Muscle of leg (tissue), 11 donors: ENCODE measurements around the gene CTR9. TPM values are rescaled to one million over a fixed set of nuclear protein-coding genes. Genes with fewer than 3 reads are reported as not detected.

Experiments used
- DNase-seq: peaks from one replicate; pipeline ENCODE4 v3.0.0; 2013
- H3K27ac ChIP-seq: one replicate; pipeline ENCODE4 v1.5.1; 2013; ENCODE audit warnings: mild to moderate bottlenecking, low read length, control low read depth
- H3K27me3 ChIP-seq: one replicate; pipeline ENCODE4 v1.6.1; 2013; ENCODE audit warnings: low read length; ENCODE audit not compliant: control insufficient read depth, insufficient read depth
- H3K36me3 ChIP-seq: one replicate; pipeline ENCODE4 v1.6.1; 2013; ENCODE audit warnings: low read length; ENCODE audit not compliant: control insufficient read depth, insufficient read depth
- H3K4me1 ChIP-seq: one replicate; pipeline ENCODE4 v1.6.1; 2013; ENCODE audit warnings: low read length; ENCODE audit not compliant: control insufficient read depth, insufficient read depth
- H3K4me3 ChIP-seq: one replicate; pipeline ENCODE4 v1.5.1; 2013; ENCODE audit warnings: low read length, control low read depth
- H3K9me3 ChIP-seq: replicated peaks from 2 replicates; pipeline ENCODE4 v1.6.1; 2013; ENCODE audit warnings: low read depth, low read length; ENCODE audit not compliant: control insufficient read depth
- WGBS: methylation state at CpG from one replicate; pipeline ENCODE4 v1.1.5; 2013; ENCODE audit warnings: missing lambda C conversion rate; ENCODE audit not compliant: insufficient coverage; 5-methylcytosine and 5-hydroxymethylcytosine counted together
- polyA plus RNA-seq, 8 donors: library from polyadenylated mRNA; unstranded; fragments of 120-200 nt; gene quantifications; one replicate each; pipeline versions ENCODE4 v1.2.1 to v1.2.3, GENCODE V29; 2013; ENCODE audit warnings: inconsistent platforms in 1 of 8, low replicate concordance in 1 of 8; ENCODE audit not compliant: insufficient read length in 8 of 8, insufficient read depth in 1 of 8
- total RNA-seq: library from RNA; stranded (reverse); fragments of 120-200 nt; gene quantifications from one replicate; pipeline ENCODE4 v1.2.4, GENCODE V29; 2013

The CTR9 gene
- total and polyA plus RNA-seq, 9 donors: 16.4 to 35.8 (median 29.4) TPM

DNA sequence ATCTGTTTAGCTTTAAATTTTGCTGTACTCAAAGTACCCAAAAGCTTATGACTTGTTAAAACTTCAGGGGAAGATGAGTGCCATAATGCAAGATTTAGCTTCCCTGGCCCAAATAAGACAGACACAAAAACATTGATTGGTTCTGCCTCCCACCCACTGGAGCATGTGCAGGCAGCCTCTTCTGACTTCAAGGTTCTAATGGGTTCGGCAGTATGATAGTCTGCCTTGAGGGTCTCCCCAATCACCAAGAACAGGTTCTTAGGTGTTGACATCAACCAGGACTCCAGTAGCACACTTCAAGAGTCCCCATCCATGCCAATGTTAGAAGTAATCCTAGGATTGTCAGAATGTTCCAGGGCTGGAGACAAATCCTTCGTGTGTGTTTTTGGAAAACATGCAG is 45.1 kb downstream of the CTR9 start:
- DNase-seq: no peak
- Histone ChIP-seq H3K27me3 (peaks cover 3% of the 10 kb centered on the region), H3K9me3 (no peaks in the 10 kb centered on the region), H3K4me3 (no peak overlapping the region), H3K36me3 (peaks cover 43% of the 10 kb centered on the region), H3K27ac (no peak overlapping the region), H3K4me1 (peaks cover 5% of the 10 kb centered on the region)
- 52% methylated on average over 2 of the region's 2 CpGs for WGBS

DNA sequence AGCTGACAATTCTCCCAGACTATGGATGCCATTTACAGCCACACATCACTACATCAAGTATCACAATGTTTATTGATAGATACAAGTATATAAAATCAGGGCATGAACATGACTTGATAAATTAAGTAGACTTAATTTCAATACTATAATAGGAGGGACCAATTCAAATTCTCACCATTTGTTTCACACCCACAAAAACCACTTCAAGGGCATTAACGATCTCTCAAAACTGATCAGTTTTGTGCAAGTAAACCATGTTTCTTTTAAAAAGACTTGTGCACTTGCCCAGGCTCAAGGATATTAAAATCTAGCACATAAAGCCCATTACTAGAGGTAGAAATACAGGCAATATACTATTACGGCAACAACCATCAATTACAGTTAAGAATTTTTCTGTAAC is 46.0 kb downstream of the CTR9 start:
- no peak for DNase-seq
- Histone ChIP-seq H3K36me3 (peaks cover 48% of the 10 kb centered on the region), H3K4me3 (no peak overlapping the region), H3K27me3 (peaks cover 2% of the 10 kb centered on the region), H3K4me1 (peaks cover 5% of the 10 kb centered on the region), H3K27ac (no peak overlapping the region), H3K9me3 (no peaks in the 10 kb centered on the region)
- no CpG with 5 or more reads among the region's 2 CpGs for WGBS

DNA sequence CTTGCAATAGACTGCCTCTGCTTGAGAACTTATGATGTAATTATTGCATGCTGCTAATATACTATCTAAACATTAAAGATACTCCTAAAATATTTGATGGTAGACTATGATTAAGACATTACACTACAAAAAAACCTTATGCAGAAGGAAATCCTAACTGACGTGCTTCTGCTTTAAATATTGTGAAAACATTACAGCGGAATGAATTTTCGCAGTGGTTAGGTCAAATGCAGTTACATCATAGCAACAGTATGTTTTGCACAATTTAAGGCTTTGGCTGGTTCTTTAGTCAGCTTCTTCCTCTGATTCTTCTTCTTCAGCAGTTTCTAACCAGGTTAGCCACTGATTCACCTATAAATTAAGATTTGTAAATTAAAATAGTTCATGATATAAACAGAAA is 46.5 kb downstream of the CTR9 start:
- peaks cover 4% of the 10 kb centered on the region for H3K4me1 ChIP-seq
- no peak overlapping the region for H3K4me3 ChIP-seq
- peaks cover 54% of the 10 kb centered on the region for H3K36me3 ChIP-seq
- H3K27ac ChIP-seq: no peak overlapping the region
- H3K9me3 ChIP-seq: no peaks in the 10 kb centered on the region
- H3K27me3 ChIP-seq: no peaks in the 10 kb centered on the region
- no peak for DNase-seq
- WGBS: no CpG with 5 or more reads among the region's 3 CpGs

DNA sequence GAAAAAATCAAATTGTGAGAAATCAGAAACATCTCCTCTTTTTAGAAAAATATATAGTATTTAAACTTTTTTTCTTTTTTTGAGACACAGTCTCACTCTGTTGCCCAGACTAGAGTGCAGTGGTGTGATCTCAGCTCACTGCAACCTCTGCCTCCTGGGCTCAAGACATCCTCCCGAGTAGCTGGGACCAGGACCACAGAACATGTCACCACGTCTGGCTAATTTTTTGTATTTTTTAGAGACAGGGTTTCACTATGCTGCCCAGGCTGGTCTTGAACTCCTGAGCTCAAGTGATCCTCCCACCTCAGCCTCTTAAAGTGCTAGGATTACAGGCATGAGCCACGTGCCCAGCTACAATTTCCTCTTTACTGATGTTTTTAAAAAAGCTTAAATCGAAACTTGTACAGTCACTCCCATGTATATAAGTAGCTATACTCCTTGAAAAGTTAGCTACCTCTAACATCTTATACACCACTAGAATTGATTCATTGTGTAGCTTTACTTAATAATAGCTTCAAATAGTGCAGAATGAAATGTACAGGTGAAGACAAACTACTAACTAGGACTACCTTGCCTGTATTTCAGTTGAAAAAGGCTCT is 47.4 kb downstream of the CTR9 start:
- 86% methylated on average over 2 of the region's 4 CpGs for WGBS
- peaks cover 63% of the 10 kb centered on the region for H3K36me3 ChIP-seq
- no peaks in the 10 kb centered on the region for H3K4me1 ChIP-seq
- H3K27me3 ChIP-seq: no peaks in the 10 kb centered on the region
- H3K27ac ChIP-seq: no peak overlapping the region
- H3K4me3 ChIP-seq: no peak overlapping the region
- H3K9me3 ChIP-seq: no peaks in the 10 kb centered on the region
- DNase-seq: no peak

DNA sequence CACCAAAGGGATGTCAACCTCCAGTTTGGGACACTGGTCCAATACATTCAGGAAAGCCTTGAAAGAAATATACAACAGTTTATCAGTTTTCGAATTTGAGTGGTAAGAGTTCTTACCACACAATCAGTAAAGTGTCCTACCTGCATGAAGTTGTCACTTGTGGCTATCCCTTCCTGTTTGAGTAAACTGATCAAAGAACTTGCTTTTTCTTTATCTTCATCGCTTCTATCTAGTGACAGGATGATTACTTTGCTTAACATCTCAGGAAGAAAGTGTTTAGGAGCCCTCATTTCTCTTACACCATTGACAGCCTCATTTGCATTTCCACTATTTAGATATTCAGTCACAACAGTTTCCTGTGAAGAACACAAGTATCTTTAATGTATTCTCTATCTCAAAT is 49.2 kb downstream of the CTR9 start:
- Histone ChIP-seq H3K9me3 (no peaks in the 10 kb centered on the region), H3K27ac (no peak overlapping the region), H3K4me3 (no peak overlapping the region), H3K27me3 (no peaks in the 10 kb centered on the region), H3K36me3 (peaks cover 79% of the 10 kb centered on the region), H3K4me1 (peaks cover 2% of the 10 kb centered on the region)
- DNase-seq: no peak
- no CpG with 5 or more reads among the region's 2 CpGs for WGBS

DNA sequence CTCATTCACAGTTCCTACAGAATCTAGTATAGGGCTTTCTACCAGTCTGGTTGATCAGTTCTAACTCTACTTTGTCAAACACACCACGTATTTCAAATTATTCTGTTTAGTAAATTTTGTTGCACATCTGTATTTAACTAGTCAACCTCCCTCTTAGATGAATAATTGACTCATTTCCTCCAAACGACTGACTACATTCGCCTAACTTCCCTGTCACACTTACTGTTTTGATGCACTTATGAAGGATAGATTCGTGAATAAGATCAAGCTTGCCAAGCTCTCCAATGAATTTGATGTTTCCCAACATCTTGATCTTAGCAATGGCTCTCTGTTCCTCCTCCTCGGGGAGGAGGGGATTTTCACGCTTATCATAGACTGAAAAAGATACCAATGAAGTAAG is 52.6 kb downstream of the CTR9 start:
- no peaks in the 10 kb centered on the region for H3K9me3 ChIP-seq
- no CpG with 5 or more reads among the region's 6 CpGs for WGBS
- no peaks in the 10 kb centered on the region for H3K27me3 ChIP-seq
- peaks cover 79% of the 10 kb centered on the region for H3K36me3 ChIP-seq
- no peak for DNase-seq
- no peak overlapping the region for H3K27ac ChIP-seq
- H3K4me1 ChIP-seq: peaks cover 13% of the 10 kb centered on the region
- no peak overlapping the region for H3K4me3 ChIP-seq

DNA sequence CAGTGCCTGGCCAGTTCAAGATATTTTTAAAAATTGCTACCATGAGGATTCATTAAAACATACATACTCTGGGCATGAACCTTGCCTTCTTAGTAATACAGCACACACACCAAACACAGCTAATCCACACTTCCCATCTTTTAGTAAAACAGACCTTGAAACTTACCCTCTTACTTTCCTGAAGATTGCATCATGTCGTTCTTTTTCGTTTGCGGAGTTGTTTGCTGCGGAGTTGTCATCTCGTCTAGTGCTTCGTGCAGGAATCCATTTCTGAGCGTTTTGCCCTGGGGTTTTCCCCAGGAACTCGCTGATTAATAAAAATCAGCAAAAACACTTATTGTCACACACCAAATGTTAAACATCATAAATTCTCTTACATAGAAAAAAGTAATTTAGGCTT is 54.7 kb downstream of the CTR9 start:
- no peaks in the 10 kb centered on the region for H3K9me3 ChIP-seq
- DNase-seq: no peak
- no peak overlapping the region for H3K4me3 ChIP-seq

DNA sequence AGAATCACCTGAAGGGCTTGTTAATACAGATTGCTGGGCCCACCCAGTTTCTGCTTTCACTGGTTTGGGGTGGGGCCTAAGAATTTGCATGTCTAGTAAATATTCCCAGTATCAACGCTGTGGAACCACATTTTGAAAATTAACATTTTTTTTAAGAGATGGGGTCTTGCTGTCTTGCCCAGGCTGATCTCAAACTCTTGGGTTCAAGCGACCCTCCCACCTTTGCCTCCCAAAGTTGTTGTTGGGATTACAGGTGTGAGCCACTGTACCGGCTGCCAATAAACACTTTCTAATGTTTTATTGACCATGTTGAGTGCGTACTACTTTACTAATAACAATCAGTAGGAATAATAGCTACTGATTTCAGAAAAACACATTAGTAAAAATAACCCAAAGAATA is 55.2 kb downstream of the CTR9 start:
- no peaks in the 10 kb centered on the region for H3K27me3 ChIP-seq
- H3K27ac ChIP-seq: no peak overlapping the region
- WGBS: no CpG with 5 or more reads among the region's 4 CpGs
- no peaks in the 10 kb centered on the region for H3K9me3 ChIP-seq
- H3K36me3 ChIP-seq: peaks cover 58% of the 10 kb centered on the region
- DNase-seq: no peak
- H3K4me1 ChIP-seq: peaks cover 13% of the 10 kb centered on the region
- H3K4me3 ChIP-seq: no peak overlapping the region

More for the DNA sequence above, 54.7 kb downstream of the CTR9 start:
- 90% methylated on average over 8 of the region's 8 CpGs for WGBS
- H3K27ac ChIP-seq: no peak overlapping the region
- peaks cover 60% of the 10 kb centered on the region for H3K36me3 ChIP-seq
- peaks cover 13% of the 10 kb centered on the region for H3K4me1 ChIP-seq
- no peaks in the 10 kb centered on the region for H3K27me3 ChIP-seq

DNA sequence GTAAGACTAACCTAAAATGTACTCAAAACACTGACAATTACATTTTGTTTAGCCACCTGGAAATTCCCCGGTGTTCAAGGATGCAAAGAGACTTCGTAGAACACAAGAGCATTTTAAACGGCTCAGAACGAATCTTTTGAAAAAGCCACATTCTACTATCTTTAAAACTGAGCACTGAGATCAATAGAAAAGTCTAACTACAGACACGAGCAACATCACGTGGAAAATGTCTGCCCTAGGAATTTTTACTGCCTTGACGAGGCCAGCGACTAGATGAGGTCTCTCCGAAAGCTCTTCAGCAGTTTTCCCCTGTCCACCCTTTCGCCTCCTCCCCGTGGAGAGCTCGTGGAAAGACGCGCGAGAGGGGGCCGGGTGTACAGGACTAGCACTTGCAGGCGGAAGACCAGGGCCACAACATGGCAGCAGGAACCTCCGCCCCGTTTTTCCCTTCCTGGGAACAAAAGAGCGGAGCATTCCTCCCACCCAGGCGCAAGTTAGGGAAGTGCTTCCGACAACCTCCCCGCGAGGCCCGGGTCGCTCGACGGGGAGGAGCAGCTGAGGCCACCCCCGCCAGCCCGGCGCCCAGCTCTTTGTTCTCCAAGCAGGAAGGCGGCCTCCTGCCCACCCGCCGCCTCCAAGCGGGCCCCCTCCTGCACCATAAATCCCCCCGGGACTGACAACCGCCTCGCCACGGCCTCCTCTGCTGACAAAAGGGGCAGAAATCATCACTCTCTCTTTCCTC is 56.6 kb downstream of the CTR9 start:
- H3K4me1 ChIP-seq: peaks cover 13% of the 10 kb centered on the region
- H3K27ac ChIP-seq: peak overlapping the region; percentile 99
- peaks cover 45% of the 10 kb centered on the region for H3K36me3 ChIP-seq
- peak; percentile 83 for DNase-seq
- WGBS: 0% methylated on average over 39 of the region's 39 CpGs
- H3K27me3 ChIP-seq: no peaks in the 10 kb centered on the region
- no peaks in the 10 kb centered on the region for H3K9me3 ChIP-seq
- peak overlapping the region; percentile 92 for H3K4me3 ChIP-seq

DNA sequence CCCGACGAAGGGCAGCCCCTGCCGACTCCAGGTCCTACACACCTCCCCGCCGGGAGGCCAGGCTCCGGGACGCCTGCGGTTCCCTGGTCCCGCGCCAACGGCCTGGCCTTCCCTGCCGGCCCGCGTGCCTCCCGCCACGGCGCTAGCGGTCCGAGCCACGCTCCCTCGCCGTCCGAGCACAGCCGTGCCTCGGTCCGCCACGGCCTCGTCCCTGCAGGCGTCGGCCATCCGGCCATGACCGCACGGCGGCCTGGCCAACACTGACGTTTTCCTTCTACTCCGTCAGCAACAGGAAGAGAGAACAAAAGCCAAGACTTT is 57.1 kb downstream of the CTR9 start:
- Histone ChIP-seq H3K27ac (peak overlapping the region; percentile 99), H3K36me3 (peaks cover 40% of the 10 kb centered on the region), H3K4me1 (peaks cover 13% of the 10 kb centered on the region), H3K27me3 (no peaks in the 10 kb centered on the region), H3K4me3 (peak overlapping the region; percentile 92), H3K9me3 (no peaks in the 10 kb centered on the region)
- 0% methylated on average over 36 of the region's 36 CpGs for WGBS
- DNase-seq: no peak
